ENCODE results near the gene ANXA2R. TPM values are rescaled to one million over a fixed set of nuclear protein-coding genes. Genes with fewer than 3 reads are reported as not detected.
A peak's percentile ranks its signal among the peaks of the same experiment; 100 is the strongest.

The ANXA2R gene
- total and polyA plus RNA-seq, 9 of the 15 experiments (the other 6 are each of a cell fraction or from before 2014, with no cell fraction given): 2.1 to 4.8 (median 3.4) TPM

GRCh38 chr5:43007246-43007910 lies 32.7 kb downstream of the ANXA2R start:
- no peaks in the 10 kb centered on the region for H3K9me3 ChIP-seq (replicated peaks; ENCODE audit: control insufficient read depth, insufficient read depth, low read depth, low read length)
- no peaks in the 10 kb centered on the region for H3K9me1 ChIP-seq (ENCODE audit: control insufficient read depth, insufficient read depth, low read length)
- POLR2A ChIA-PET: interaction anchor here (0.5 to 3.3 kb wide), 13 partner anchors 11 to 476 kb away, joined by 3 to 19 read pairs (median 7); partner anchors contain the start of genes TMEM267 and ZNF131
- peak overlapping the region; percentile 97 for H2AFZ ChIP-seq (ENCODE audit: low read depth, low read length)
- peak; percentile 92 to 98 (median 94) for DNase-seq (ENCODE audit: extremely low read depth in 1 of 4, low spot score in 3 of 4)
- H3K36me3 ChIP-seq (ENCODE audit: control insufficient read depth, insufficient read depth, low read length): no peaks in the 10 kb centered on the region; the same call in 2 of the 3 replicates
- H3K79me2 ChIP-seq (ENCODE audit: control insufficient read depth, insufficient read depth, low read length): no peaks in the 10 kb centered on the region
- peak; percentile 66 for ATAC-seq
- H3K27ac ChIP-seq (ENCODE audit: extremely low read depth, low read depth, low read length): peak overlapping the region; percentile 93
- 22% methylated on average over 24 of the region's 27 CpGs for WGBS (ENCODE audit: insufficient coverage, low coverage, missing lambda C conversion rate)
- in situ Hi-C loops (cut with MboI): no loop called here
- peaks cover 16 to 21% of the 10 kb centered on the region in 2 experiments; a peak in 4 of 5 replicates for H3K4me1 ChIP-seq (replicated peaks in 1 of 2; ENCODE audit: control insufficient read depth in 2 of 2, insufficient read depth in 2 of 2, low read length in 2 of 2)
- H3K27me3 ChIP-seq (ENCODE audit: control insufficient read depth in 2 of 2, insufficient read depth in 2 of 2, low read length in 2 of 2): no peaks in the 10 kb centered on the region
- peak overlapping the region; percentile 46 for H3K4me3 ChIP-seq
- peak overlapping the region; percentile 86 to 89; a peak in 3 of 4 replicates for H3K9ac ChIP-seq (ENCODE audit: insufficient read depth in 1 of 2, low read depth in 2 of 2, low read length in 2 of 2)
- BruUV-seq (replicated peaks): no TSS peak
- peak; percentile 92 for FAIRE-seq
- intact Hi-C loops (cut with micrococcal nuclease): loop anchor here (1.0 to 5.0 kb wide), 2 partner anchors 12 to 115 kb away; partner anchors contain the start of gene ZNF131
- CTCF ChIA-PET (ENCODE audit: low intra/inter-chr PET ratio): interaction anchor here (1.0 kb wide), 1 partner anchor 58 kb away, joined by 3 read pairs; no protein-coding TSS in a partner anchor
- H4K20me1 ChIP-seq (replicated peaks; ENCODE audit: control insufficient read depth, insufficient read depth, low read length): no peaks in the 10 kb centered on the region
- peak overlapping the region; percentile 89 for H3K4me2 ChIP-seq (ENCODE audit: insufficient read depth, low read length)
- TF ChIP-seq CTCFL (IDR thresholded peaks at IDR 0.05; ENCODE audit: borderline replicate concordance, insufficient read depth, low read depth, low read length, poor library complexity, severe bottlenecking): no peak
- TF ChIP-seq, protein P1, sequence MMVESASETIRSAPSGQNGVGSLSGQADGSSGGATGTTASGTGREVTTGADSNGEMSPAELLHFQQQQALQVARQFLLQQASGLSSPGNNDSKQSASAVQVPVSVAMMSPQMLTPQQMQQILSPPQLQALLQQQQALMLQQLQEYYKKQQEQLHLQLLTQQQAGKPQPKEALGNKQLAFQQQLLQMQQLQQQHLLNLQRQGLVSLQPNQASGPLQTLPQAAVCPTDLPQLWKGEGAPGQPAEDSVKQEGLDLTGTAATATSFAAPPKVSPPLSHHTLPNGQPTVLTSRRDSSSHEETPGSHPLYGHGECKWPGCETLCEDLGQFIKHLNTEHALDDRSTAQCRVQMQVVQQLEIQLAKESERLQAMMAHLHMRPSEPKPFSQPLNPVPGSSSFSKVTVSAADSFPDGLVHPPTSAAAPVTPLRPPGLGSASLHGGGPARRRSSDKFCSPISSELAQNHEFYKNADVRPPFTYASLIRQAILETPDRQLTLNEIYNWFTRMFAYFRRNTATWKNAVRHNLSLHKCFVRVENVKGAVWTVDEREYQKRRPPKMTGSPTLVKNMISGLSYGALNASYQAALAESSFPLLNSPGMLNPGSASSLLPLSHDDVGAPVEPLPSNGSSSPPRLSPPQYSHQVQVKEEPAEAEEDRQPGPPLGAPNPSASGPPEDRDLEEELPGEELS (CRISPR knock-in tag; IDR thresholded peaks at IDR 0.05; ENCODE audit: borderline replicate concordance): peak; percentile 17; the same call in 1 of the 2 replicates
- TF ChIP-seq, protein P2, sequence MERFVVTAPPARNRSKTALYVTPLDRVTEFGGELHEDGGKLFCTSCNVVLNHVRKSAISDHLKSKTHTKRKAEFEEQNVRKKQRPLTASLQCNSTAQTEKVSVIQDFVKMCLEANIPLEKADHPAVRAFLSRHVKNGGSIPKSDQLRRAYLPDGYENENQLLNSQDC (CRISPR knock-in tag; IDR thresholded peaks at IDR 0.05): no peak
- no peak for TF ChIP-seq HOXB6 (CRISPR knock-in tag; IDR thresholded peaks at IDR 0.05; ENCODE audit: borderline replicate concordance)
- TF ChIP-seq SMAD1 (IDR thresholded peaks at IDR 0.05; ENCODE audit: low read depth, low read length, partially characterized antibody): peak; percentile 20
- TF ChIP-seq SIN3B (IDR thresholded peaks at IDR 0.05; ENCODE audit: low read depth): no peak
- no peak for TF ChIP-seq MTA1 (IDR thresholded peaks at IDR 0.05; ENCODE audit: borderline replicate concordance)
- TF ChIP-seq, protein P3, sequence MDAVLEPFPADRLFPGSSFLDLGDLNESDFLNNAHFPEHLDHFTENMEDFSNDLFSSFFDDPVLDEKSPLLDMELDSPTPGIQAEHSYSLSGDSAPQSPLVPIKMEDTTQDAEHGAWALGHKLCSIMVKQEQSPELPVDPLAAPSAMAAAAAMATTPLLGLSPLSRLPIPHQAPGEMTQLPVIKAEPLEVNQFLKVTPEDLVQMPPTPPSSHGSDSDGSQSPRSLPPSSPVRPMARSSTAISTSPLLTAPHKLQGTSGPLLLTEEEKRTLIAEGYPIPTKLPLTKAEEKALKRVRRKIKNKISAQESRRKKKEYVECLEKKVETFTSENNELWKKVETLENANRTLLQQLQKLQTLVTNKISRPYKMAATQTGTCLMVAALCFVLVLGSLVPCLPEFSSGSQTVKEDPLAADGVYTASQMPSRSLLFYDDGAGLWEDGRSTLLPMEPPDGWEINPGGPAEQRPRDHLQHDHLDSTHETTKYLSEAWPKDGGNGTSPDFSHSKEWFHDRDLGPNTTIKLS (IDR thresholded peaks at IDR 0.05; ENCODE audit: borderline replicate concordance, low read depth): no peak
- no peak for TF ChIP-seq BDP1 (IDR thresholded peaks at IDR 0.05; ENCODE audit: insufficient read depth, insufficient read length)
- TF ChIP-seq ZNF398 (CRISPR knock-in tag; IDR thresholded peaks at IDR 0.05): no peak
- TF ChIP-seq ZNF511 (CRISPR knock-in tag; IDR thresholded peaks at IDR 0.05): no peak

All from K562 (cell line).